Left ventricle myocardium inferior (tissue), 1 donor: Measurements from ENCODE around the gene PYGM. TPM values are rescaled to one million over a fixed set of nuclear protein-coding genes. Genes with fewer than 3 reads are reported as not detected.

Experiments
- DNase-seq: peaks from one replicate; pipeline ENCODE4 v3.0.0-alpha.2; 2020
- H3K27ac ChIP-seq: fragments of 200-600 bp; replicated peaks from 2 replicates; pipeline ENCODE4 v1.8.0; 2021
- H3K27me3 ChIP-seq: fragments of 200-600 bp; 2 replicates; pipeline ENCODE4 v1.8.0; 2021; ENCODE audit warnings: low read depth
- H3K36me3 ChIP-seq: fragments of 200-600 bp; 2 replicates; pipeline ENCODE4 v1.8.0; 2021
- H3K4me1 ChIP-seq: fragments of 200-600 bp; 2 replicates; pipeline ENCODE4 v1.8.0; 2021
- H3K4me3 ChIP-seq: fragments of 200-600 bp; 2 replicates; pipeline ENCODE4 v1.8.0; 2021; ENCODE audit warnings: mild to moderate bottlenecking, moderate library complexity
- H3K9me3 ChIP-seq: fragments of 200-600 bp; replicated peaks from 2 replicates; pipeline ENCODE4 v1.8.0; 2021
- CTCF ChIP-seq: fragments of 200-600 bp; IDR thresholded peaks from 2 replicates; pipeline ENCODE4 v1.8.0; 2021; ENCODE audit warnings: antibody characterized with exemption, mild to moderate bottlenecking, borderline replicate concordance
- intact Hi-C: fragments of 100-400 bp; cut with micrococcal nuclease; formaldehyde crosslinking; loops from one replicate; pipeline ENCODE4 v1.11.0; 2022
- total RNA-seq: library from RNA; stranded (reverse); fragmentation: NEBNext Ultra II Directional; extraction: Animal tissue kit (Norgen Biotek cat#: 25700); gene quantifications from one replicate; pipeline ENCODE4 v1.2.1, GENCODE V29; 2021
- donor health status: DM: no; HTN: yes; CAD: no; lungs with severe emphysema.

PYGM gene
- total RNA-seq, 1 donor from 2014 or later = 89.5 TPM

GRCh38 chr11:64803158-64803845, 43.5 kb upstream of the PYGM start, which contains the start of gene MAP4K2:
MAP4K2 (minus strand) TSS chr11:64803214; CDS start chr11:64803149, 65 bp downstream.
- peak within 1 kb of the TSS; percentile 96 for H3K27ac ChIP-seq
- H3K27me3 ChIP-seq = no peaks in the 10 kb centered on the region
- peaks cover 42% of the 10 kb centered on the region for H3K4me1 ChIP-seq
- H3K36me3 ChIP-seq = peaks cover 29% of the 10 kb centered on the region
- intact Hi-C loops = no loop called here
- H3K9me3 ChIP-seq = no peaks in the 10 kb centered on the region
- TF ChIP-seq CTCF = peak; percentile 38
- H3K4me3 ChIP-seq = peak within 1 kb of the TSS; percentile 75
- DNase-seq = peak; percentile 91

GRCh38 chr11:64802370-64803157, 42.8 kb upstream of the PYGM start:
- Histone ChIP-seq H3K4me3 (peak overlapping the region; percentile 75), H3K27me3 (no peaks in the 10 kb centered on the region), H3K36me3 (peaks cover 29% of the 10 kb centered on the region), H3K27ac (peak overlapping the region; percentile 96), H3K4me1 (peaks cover 42% of the 10 kb centered on the region), H3K9me3 (no peaks in the 10 kb centered on the region)
- intact Hi-C loops = no loop called here
- no peak for TF ChIP-seq CTCF
- DNase-seq = peak; percentile 51

GRCh38 chr11:64801561-64802369, 42.0 kb upstream of the PYGM start:
- intact Hi-C loops = no loop called here
- peaks cover 42% of the 10 kb centered on the region for H3K4me1 ChIP-seq
- peak overlapping the region; percentile 75 for H3K4me3 ChIP-seq
- TF ChIP-seq CTCF = no peak
- no peaks in the 10 kb centered on the region for H3K27me3 ChIP-seq
- H3K27ac ChIP-seq = peak overlapping the region; percentile 96
- no peaks in the 10 kb centered on the region for H3K9me3 ChIP-seq
- peaks cover 27% of the 10 kb centered on the region for H3K36me3 ChIP-seq
- DNase-seq = no peak

- H3K36me3 ChIP-seq = peaks cover 30% of the 10 kb centered on the region
- DNase-seq = no peak
- no peak for TF ChIP-seq CTCF
- H3K9me3 ChIP-seq = no peaks in the 10 kb centered on the region
- intact Hi-C loops = no loop called here
- peaks cover 42% of the 10 kb centered on the region for H3K4me1 ChIP-seq
- peak overlapping the region; percentile 96 for H3K27ac ChIP-seq
- H3K27me3 ChIP-seq = no peaks in the 10 kb centered on the region
- H3K4me3 ChIP-seq = peak overlapping the region; percentile 75
These were observed 41.3 kb upstream of the PYGM start for GRCh38 chr11:64801158-64801464.
